HL-60/S4 treated with retinoic acid at 250 ng/mL for 4 days and 3 days (cell line): ENCODE measurements around the gene AGMAT.
"Not testable (repeated sequence)": the region's sequence is repeated elsewhere in the genome, so short reads cannot be mapped to it uniquely, and the experiment has no call there.

Experiments
- in situ Hi-C: fragments of 300-500 bp; cut with MboI; formaldehyde crosslinking; loops from 2 replicates; pipeline ENCODE4 v1.7.0; 2022; ENCODE audit warnings: low sequenced_read_pairs

AGMAT gene

GRCh38 chr1:15616373-15617172, 31.7 kb upstream of the AGMAT start:
- in situ Hi-C loops: no loop called here

- in situ Hi-C loops: no loop called here
Observed at GRCh38 chr1:15610167-15610566, 25.3 kb upstream of the AGMAT start.

- in situ Hi-C loops: no loop called here
Observed at GRCh38 chr1:15609631-15610030, 24.8 kb upstream of the AGMAT start.

- in situ Hi-C loops: no loop called here
Observed at GRCh38 chr1:15605398-15606383, 20.8 kb upstream of the AGMAT start.

- in situ Hi-C loops: not testable (repeated sequence)
Observed at GRCh38 chr1:15604400-15604799, 19.5 kb upstream of the AGMAT start.

DNA sequence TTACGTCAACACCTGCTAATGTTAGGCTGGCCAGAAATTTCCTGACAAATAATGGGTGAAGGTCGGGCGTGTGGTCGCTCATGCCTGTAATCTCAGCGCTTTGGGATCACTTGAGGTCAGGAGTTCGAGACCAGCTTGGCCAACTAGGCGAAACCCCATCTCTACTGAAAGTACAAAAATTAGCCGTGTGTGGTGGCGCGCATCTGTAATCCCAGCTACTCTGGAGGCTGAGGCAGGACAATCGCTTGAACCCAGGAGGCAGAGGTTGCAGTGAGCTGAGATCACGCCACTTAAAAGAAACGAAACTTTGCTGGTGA, 19.1 kb upstream of the AGMAT start:
- in situ Hi-C loops: not testable (repeated sequence)

DNA sequence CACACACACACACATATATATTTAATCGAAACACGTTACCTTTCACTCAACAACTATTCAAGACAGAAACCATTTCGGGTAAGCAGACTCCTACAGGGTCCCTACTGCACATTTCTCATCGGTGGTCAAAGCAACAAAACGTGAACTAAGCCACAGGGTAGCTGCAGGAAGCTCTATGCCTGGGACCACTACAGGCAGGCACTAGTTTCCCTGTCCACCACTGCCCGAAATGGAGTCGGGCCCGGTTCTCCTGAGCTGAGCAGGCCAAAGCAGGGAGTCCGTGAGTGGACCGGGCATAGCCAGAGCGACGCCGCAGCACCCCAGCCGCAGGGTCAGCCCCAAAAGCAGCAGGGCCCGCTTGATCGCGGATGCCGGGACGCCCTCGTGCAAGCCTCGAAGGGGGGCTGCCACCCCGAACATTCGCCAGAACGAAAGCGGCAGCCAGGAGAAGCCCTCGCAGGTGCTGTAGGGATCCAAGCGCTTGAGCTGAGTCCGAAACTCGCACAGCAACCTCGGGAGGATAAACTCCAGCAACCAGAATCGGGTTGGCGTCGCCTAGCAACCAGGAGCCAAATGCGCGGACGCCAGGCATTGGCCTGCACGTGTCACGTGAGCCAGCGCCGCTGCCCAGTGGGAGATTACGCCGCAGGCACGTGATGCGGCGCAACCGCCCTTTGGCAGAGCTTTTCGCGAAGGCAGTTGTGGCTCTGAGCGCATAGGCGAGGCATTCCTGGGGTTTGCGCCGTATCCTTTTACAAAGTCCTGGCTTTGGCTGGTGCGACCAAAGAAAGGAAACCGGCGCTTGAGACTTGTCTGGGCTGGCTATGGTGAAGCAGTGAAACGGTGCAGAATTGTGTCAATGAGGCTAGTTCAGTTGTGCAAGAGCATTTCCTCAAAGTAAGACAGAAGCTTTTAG, 18.5 kb upstream of the AGMAT start:
- in situ Hi-C loops: no loop called here

- in situ Hi-C loops: no loop called here
Observed at GRCh38 chr1:15598436-15598835, 13.6 kb upstream of the AGMAT start.

GRCh38 chr1:15595809-15596617, 11.2 kb upstream of the AGMAT start:
- in situ Hi-C loops: no loop called here

DNA sequence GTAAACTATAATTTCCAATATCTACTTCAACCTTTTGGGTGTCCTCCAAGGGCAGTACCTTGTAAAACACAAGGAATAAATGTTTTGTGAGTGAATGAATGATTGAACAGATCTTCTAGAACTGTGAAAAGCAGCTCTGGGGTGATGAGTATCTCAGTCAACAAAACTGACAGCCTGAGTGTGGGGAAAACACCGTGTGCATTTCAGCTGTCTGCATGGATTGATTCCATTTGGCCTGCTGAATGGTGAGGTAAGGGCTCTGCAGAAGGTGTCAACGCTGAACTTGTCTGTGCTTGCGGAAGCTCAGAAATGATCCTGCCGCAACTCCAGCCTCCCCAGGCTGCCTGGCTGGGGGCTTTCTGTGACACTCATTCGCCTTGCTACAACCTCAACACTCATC, 7.4 kb upstream of the AGMAT start:
- in situ Hi-C loops: no loop called here

DNA sequence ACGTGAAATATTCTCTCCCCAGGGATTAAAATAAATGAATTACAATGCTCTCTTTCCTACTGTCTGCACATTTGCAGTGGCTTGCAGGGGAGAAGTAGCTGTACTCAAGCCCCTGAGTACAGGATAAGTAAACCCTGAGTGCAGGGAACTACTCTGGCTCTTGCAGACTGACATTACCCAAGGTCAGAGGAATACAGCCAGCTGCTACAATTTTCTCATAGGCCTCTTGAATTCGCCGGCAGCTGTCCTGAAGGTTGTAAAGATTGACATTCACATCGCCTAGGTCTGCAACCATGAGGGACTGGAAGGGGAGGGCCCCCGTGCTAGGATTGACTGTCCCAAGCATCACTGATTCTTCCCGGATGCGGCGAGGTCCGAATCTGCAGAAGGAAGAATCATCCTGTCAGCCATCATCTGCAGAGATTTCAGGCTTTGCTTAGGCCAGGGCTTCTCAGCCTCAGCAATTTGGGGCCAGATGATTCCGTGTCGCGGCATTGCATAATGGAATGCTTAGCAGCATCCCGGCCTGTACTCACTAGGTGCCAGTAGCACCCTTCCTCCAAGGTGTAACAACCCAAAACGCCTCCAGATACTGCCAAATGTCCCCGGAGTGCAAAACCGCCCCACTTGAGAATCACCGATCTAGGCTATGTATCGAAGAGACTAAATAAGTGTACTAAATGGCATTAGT, 1.7 kb downstream of the AGMAT start:
- in situ Hi-C loops: no loop called here

GRCh38 chr1:15579683-15580047, 5.2 kb downstream of the AGMAT start:
- in situ Hi-C loops: no loop called here

- in situ Hi-C loops: no loop called here
Observed at GRCh38 chr1:15578921-15579682, 5.7 kb downstream of the AGMAT start.

DNA sequence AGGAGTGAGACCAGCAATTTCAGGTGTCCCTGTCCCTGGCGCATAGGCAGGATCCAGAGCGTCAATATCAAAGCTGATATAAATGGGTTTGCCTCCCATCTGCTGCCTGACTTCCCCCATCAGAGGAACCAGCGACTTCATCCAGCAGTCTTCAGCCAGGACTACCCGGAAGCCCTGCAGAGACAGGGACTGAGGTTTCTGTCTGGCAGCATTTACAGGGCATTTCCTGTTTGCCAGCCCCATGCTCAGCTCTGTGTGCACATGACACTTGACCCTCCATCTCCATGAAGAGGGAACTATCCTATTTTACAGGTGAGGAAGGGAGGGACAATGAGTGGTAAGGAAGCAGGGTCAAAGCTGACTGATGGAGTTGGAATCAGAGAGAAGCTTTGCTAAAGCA, 7.2 kb downstream of the AGMAT start:
- in situ Hi-C loops: no loop called here

GRCh38 chr1:15575549-15576150, 9.2 kb downstream of the AGMAT start:
- in situ Hi-C loops: no loop called here

DNA sequence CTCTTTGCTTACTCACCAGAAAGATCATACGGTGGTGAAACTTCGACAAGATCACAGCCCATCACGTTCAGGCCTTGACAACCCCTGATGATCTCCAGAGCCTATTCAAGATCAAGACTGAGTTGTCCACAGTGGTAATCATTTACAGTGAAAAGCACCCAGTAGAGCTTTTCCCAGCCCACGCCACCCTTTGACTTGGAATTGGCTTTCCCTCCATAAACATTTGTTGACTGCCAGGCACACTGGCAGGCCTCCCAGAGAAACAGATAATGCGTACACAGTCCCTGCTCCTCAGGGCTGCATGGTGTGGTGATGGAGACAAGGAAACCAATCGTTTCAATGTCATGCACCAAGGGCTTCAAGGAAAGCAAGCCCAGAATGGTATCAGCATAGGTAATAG, 10.1 kb downstream of the AGMAT start:
- in situ Hi-C loops: no loop called here

GRCh38 chr1:15573477-15573876, 11.4 kb downstream of the AGMAT start:
- in situ Hi-C loops: no loop called here

DNA sequence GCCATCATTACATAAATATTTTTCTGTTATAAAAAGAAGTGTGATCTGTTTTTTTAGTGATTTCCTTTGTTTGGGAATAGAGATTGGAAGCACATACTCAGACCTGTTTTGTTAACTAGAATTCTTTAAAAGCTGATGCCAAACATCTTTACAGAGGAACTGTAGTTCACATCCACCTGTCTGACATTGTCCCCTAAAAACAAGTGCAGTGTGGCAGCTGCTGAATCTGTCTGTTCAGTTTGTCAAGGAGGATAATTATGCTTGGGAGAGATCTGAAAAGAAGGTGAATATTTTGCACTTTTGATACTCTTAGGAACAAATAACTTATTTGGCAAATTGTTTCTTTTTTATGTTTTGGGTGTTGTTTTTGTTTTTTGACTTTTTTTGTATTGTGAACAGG, 13.6 kb downstream of the AGMAT start:
- in situ Hi-C loops: no loop called here

GRCh38 chr1:15570861-15571260, 14.0 kb downstream of the AGMAT start:
- in situ Hi-C loops: no loop called here
